GM21825 (cell line): ENCODE data around the gene CDKN2B.
A peak's percentile ranks its signal among the peaks of the same experiment; 100 is the strongest.
"Not testable (repeated sequence)": the region's sequence is repeated elsewhere in the genome, so short reads cannot be mapped to it uniquely, and the experiment has no call there.

Experiments used
- ATAC-seq: cut with Tn5 transposase; IDR thresholded peaks from one replicate; pipeline ENCODE4 v1.9.1; 2021; ENCODE audit warnings: mild to moderate bottlenecking, moderate library complexity; ENCODE audit not compliant: unreplicated experiment

The CDKN2B gene

GRCh38 chr9:21969951-21970799 lies 38.9 kb downstream of the CDKN2B start:
- ATAC-seq: no peak

- ATAC-seq: no peak
These were observed 39.8 kb downstream of the CDKN2B start for GRCh38 chr9:21969011-21969940.

GRCh38 chr9:21968331-21969010 lies 40.6 kb downstream of the CDKN2B start:
- no peak for ATAC-seq

GRCh38 chr9:21967702-21968101 lies 41.4 kb downstream of the CDKN2B start:
- ATAC-seq: no peak

GRCh38 chr9:21967169-21967568 lies 41.9 kb downstream of the CDKN2B start:
- no peak for ATAC-seq

- no peak for ATAC-seq
These were observed 42.8 kb downstream of the CDKN2B start for GRCh38 chr9:21966140-21966851.

GRCh38 chr9:21965401-21965951 lies 43.6 kb downstream of the CDKN2B start:
- peak; percentile 92 for ATAC-seq

GRCh38 chr9:21964925-21965385 lies 44.1 kb downstream of the CDKN2B start:
- peak; percentile 58 for ATAC-seq

GRCh38 chr9:21961569-21961968 lies 47.5 kb downstream of the CDKN2B start:
- no peak for ATAC-seq

GRCh38 chr9:21959268-21959667 lies 49.8 kb downstream of the CDKN2B start:
- not testable (repeated sequence) for ATAC-seq

- ATAC-seq: no peak
These were observed 50.3 kb downstream of the CDKN2B start for GRCh38 chr9:21958833-21959232.
